WTC11 (cell line): Measurements from ENCODE around the gene CDK9. TPM values are rescaled to one million over a fixed set of nuclear protein-coding genes. Genes with fewer than 3 reads are reported as not detected.

Source experiments
- ATAC-seq: fragments of 200-7000 bp; cut with Tn5 transposase; 2 replicates; pipeline ENCODE4 v1.10.0; 2021; ENCODE audit warnings: mild to moderate bottlenecking, moderate library complexity
- CTCF ChIA-PET: fragments of 300-600 bp; sonication (Branson Sonifier 250); formaldehyde crosslinking; loops from one replicate; lab custom pipeline; 2021; ENCODE audit warnings: antibody characterized with exemption; lab: Charles Lee
- POLR2A ChIA-PET: fragments of 350-600 bp; sonication (Branson Sonifier 250); formaldehyde crosslinking; loops from one replicate; lab custom pipeline; 2021; ENCODE audit warnings: antibody characterized with exemption; lab: Charles Lee
- DNase-seq: peaks from one replicate; pipeline ENCODE4 v3.0.0; 2021; ENCODE audit warnings: low spot score
- H3K27ac Mint-ChIP-seq: 2 replicates; pipeline ENCODE4 v1.8.0; 2021; ENCODE audit warnings: mixed read lengths
- H3K27me3 Mint-ChIP-seq: 2 replicates; pipeline ENCODE4 v1.8.0; 2021; ENCODE audit warnings: low read depth, mild to moderate bottlenecking, moderate library complexity, mixed read lengths
- H3K36me3 Mint-ChIP-seq: 2 replicates; pipeline ENCODE4 v1.8.0; 2021; ENCODE audit warnings: mixed read lengths
- H3K4me1 Mint-ChIP-seq: 2 replicates; pipeline ENCODE4 v1.8.0; 2022; ENCODE audit warnings: mixed read lengths
- H3K4me3 Mint-ChIP-seq: 2 replicates; pipeline ENCODE4 v1.8.0; 2021; ENCODE audit warnings: mild to moderate bottlenecking, moderate library complexity, mixed read lengths
- H3K9me3 Mint-ChIP-seq: 2 replicates; pipeline ENCODE4 v1.8.0; 2021; ENCODE audit warnings: mixed read lengths
- ATF1 ChIP-seq: sonication (generic); formaldehyde crosslinking; IDR thresholded peaks from 2 replicates; pipeline ENCODE4 v1.8.1; 2023; ENCODE audit warnings: mild to moderate bottlenecking, moderate library complexity, missing genetic modification reagents
- ATF6 ChIP-seq: sonication (generic); formaldehyde crosslinking; IDR thresholded peaks from 2 replicates; pipeline ENCODE4 v1.8.1; 2023; ENCODE audit warnings: mild to moderate bottlenecking, missing genetic modification reagents
- ELF4 ChIP-seq: sonication (generic); formaldehyde crosslinking; IDR thresholded peaks from 2 replicates; pipeline ENCODE4 v1.8.1; 2022; ENCODE audit warnings: low read depth, mild to moderate bottlenecking, moderate library complexity, missing genetic modification reagents
- HMGA2 ChIP-seq: fragments of 250-450 bp; sonication (Bioruptor Pico); IDR thresholded peaks from 2 replicates; pipeline ENCODE4 v1.4.0; 2021; ENCODE audit warnings: mild to moderate bottlenecking, moderate library complexity
- IRF2 ChIP-seq: sonication (generic); formaldehyde crosslinking; IDR thresholded peaks from 2 replicates; pipeline ENCODE4 v1.8.0; 2022; ENCODE audit warnings: low read depth, missing genetic modification reagents, borderline replicate concordance
- KAT7 ChIP-seq: sonication (generic); formaldehyde crosslinking; IDR thresholded peaks from 2 replicates; pipeline ENCODE4 v1.8.1; 2023; ENCODE audit warnings: missing genetic modification reagents, mild to moderate bottlenecking, borderline replicate concordance
- NFATC4 ChIP-seq: fragments of 250-450 bp; sonication (Bioruptor Pico); IDR thresholded peaks from 2 replicates; pipeline ENCODE4 v1.9.0; 2021; ENCODE audit warnings: mild to moderate bottlenecking
- NFYB ChIP-seq: sonication (generic); formaldehyde crosslinking; conservative IDR thresholded peaks from 2 replicates; pipeline ENCODE4 v1.8.0; 2022; ENCODE audit warnings: low read depth, missing genetic modification reagents
- NR1H2 ChIP-seq: sonication (generic); formaldehyde crosslinking; IDR thresholded peaks from 2 replicates; pipeline ENCODE4 v1.9.0; 2021; ENCODE audit warnings: mild to moderate bottlenecking, moderate library complexity, missing genetic modification reagents
- PRDM15 ChIP-seq: sonication (generic); formaldehyde crosslinking; IDR thresholded peaks from 2 replicates; pipeline ENCODE4 v1.8.0; 2022; ENCODE audit warnings: missing genetic modification reagents
- TEAD1 ChIP-seq: sonication (generic); formaldehyde crosslinking; IDR thresholded peaks from 2 replicates; pipeline ENCODE4 v1.8.0; 2022; ENCODE audit warnings: mild to moderate bottlenecking, missing genetic modification reagents
- TP53 ChIP-seq: sonication (generic); formaldehyde crosslinking; IDR thresholded peaks from 2 replicates; pipeline ENCODE4 v1.8.1; 2023; ENCODE audit warnings: mild to moderate bottlenecking, missing genetic modification reagents
- ZNF263 ChIP-seq: sonication (generic); formaldehyde crosslinking; IDR thresholded peaks from 2 replicates; pipeline ENCODE4 v1.8.1; 2022; ENCODE audit warnings: low read depth, mild to moderate bottlenecking, moderate library complexity, missing genetic modification reagents
- ZNF281 ChIP-seq: sonication (generic); formaldehyde crosslinking; IDR thresholded peaks from 2 replicates; pipeline ENCODE4 v1.8.0; 2023; ENCODE audit warnings: mild to moderate bottlenecking, missing genetic modification reagents
- ZNF317 ChIP-seq: sonication (generic); formaldehyde crosslinking; IDR thresholded peaks from 2 replicates; pipeline ENCODE4 v1.8.1; 2023; ENCODE audit warnings: low read depth, mild to moderate bottlenecking, moderate library complexity, missing genetic modification reagents, borderline replicate concordance
- ZNF396 ChIP-seq: fragments of 250-450 bp; sonication (Bioruptor Pico); IDR thresholded peaks from 2 replicates; pipeline ENCODE4 v1.8.0; 2021; ENCODE audit warnings: mild to moderate bottlenecking, moderate library complexity, borderline replicate concordance
- ZNF423 ChIP-seq: fragments of 250-450 bp; sonication (Bioruptor Pico); IDR thresholded peaks from 2 replicates; pipeline ENCODE4 v2.1.2; 2022; ENCODE audit warnings: mild to moderate bottlenecking, moderate library complexity
- ZNF671 ChIP-seq: fragments of 250-450 bp; sonication (Bioruptor Pico); IDR thresholded peaks from 2 replicates; pipeline ENCODE4 v1.8.0; 2021; ENCODE audit warnings: mild to moderate bottlenecking
- total RNA-seq: library from RNA; stranded (reverse); gene quantifications from 3 replicates; pipeline ENCODE4 v1.2.3, GENCODE V29; 2021
- TF ChIP-seq, protein P1 (sequence below): fragments of 250-450 bp; sonication (Bioruptor Pico); IDR thresholded peaks from 2 replicates; pipeline ENCODE4 v1.8.0; 2021; ENCODE audit warnings: mild to moderate bottlenecking

CDK9 gene
- total RNA-seq, 1 experiment from 2014 or later: 111 TPM

DNA sequence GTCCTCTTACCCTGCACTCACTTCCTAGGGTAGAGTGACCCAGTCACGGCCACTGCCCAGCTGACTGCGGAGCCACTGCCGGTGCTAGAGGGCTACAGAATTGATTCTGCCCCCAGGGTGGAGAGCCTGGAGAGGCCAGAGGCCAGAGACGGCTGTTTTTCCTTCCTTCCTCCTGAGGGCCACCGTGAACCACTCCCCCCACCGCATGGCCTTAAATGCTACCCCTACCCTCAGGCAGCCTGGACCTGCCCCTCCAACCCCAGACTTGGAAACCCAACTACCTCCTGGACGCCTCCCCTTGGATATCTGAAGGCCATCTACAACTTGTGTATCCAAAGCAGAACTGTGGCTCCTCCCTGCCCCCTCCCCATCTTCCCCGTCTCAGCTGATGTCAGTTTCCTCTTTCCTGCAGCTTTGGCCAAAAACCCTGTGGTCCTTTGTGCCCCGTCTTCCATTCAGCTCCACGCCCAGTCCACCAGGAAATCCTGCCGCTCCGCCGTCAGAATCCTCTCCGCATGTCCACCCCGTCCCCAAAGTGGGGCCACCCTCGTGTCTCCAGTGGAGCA lies 23.6 kb upstream of the CDK9 start:
- Mint-ChIP-seq H3K4me1 (peaks cover 33% of the 10 kb centered on the region), H3K27ac (no peak overlapping the region), H3K9me3 (no peaks in the 10 kb centered on the region), H3K36me3 (no peaks in the 10 kb centered on the region), H3K4me3 (0 out of 2 replicates have a peak overlapping the region, but pooled peaks have one; percentile 7)
- ATAC-seq (peak; percentile 10), DNase-seq (no peak)
- ChIA-PET CTCF (interaction anchor here (0.8 to 3.1 kb wide), 6 partner anchors 9 to 159 kb away, joined by 3 to 30 read pairs (median 6); partner anchors contain the start of genes CDK9, FPGS and TOR2A), POLR2A (interaction anchor here (0.6 kb wide), 1 partner anchor 168 kb away, joined by 3 read pairs; no protein-coding TSS in a partner anchor)
- TF ChIP-seq KAT7 (CRISPR knock-in tag) (no peak), ZNF396 (no peak), TEAD1 (no peak), PRDM15 (CRISPR knock-in tag) (no peak), ZNF263 (CRISPR knock-in tag) (no peak), ZNF281 (CRISPR knock-in tag) (no peak), ELF4 (CRISPR knock-in tag) (no peak), ATF1 (no peak), TP53 (no peak), ZNF423 (CRISPR knock-in tag) (no peak), NR1H2 (CRISPR knock-in tag) (no peak), ZNF671 (CRISPR knock-in tag) (no peak), ATF6 (no peak), HMGA2 (CRISPR knock-in tag) (no peak), IRF2 (CRISPR knock-in tag) (no peak), NFATC4 (CRISPR knock-in tag) (no peak), ZNF317 (CRISPR knock-in tag) (no peak), NFYB (CRISPR knock-in tag) (no peak)
- TF ChIP-seq, protein P1, sequence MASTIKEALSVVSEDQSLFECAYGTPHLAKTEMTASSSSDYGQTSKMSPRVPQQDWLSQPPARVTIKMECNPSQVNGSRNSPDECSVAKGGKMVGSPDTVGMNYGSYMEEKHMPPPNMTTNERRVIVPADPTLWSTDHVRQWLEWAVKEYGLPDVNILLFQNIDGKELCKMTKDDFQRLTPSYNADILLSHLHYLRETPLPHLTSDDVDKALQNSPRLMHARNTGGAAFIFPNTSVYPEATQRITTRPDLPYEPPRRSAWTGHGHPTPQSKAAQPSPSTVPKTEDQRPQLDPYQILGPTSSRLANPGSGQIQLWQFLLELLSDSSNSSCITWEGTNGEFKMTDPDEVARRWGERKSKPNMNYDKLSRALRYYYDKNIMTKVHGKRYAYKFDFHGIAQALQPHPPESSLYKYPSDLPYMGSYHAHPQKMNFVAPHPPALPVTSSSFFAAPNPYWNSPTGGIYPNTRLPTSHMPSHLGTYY: no peak
- TF ChIP-seq, all 79 proteins: peak for 0
- H3K27me3 Mint-ChIP-seq: peaks cover 12% of the 10 kb centered on the region
